WTC11 (cell line): ENCODE measurements around the gene ZSCAN4. TPM values are rescaled to one million over a fixed set of nuclear protein-coding genes. Genes with fewer than 3 reads are reported as not detected.

Experiments
- ATAC-seq: fragments of 200-7000 bp; cut with Tn5 transposase; 2 replicates; pipeline ENCODE4 v1.10.0; 2021; ENCODE audit warnings: mild to moderate bottlenecking, moderate library complexity
- CTCF ChIA-PET: fragments of 300-600 bp; sonication (Branson Sonifier 250); formaldehyde crosslinking; loops from one replicate; lab custom pipeline; 2021; ENCODE audit warnings: antibody characterized with exemption; lab: Charles Lee
- POLR2A ChIA-PET: fragments of 350-600 bp; sonication (Branson Sonifier 250); formaldehyde crosslinking; loops from one replicate; lab custom pipeline; 2021; ENCODE audit warnings: antibody characterized with exemption; lab: Charles Lee
- DNase-seq: peaks from one replicate; pipeline ENCODE4 v3.0.0; 2021; ENCODE audit warnings: low spot score
- H3K27ac Mint-ChIP-seq: 2 replicates; pipeline ENCODE4 v1.8.0; 2021; ENCODE audit warnings: mixed read lengths
- H3K27me3 Mint-ChIP-seq: 2 replicates; pipeline ENCODE4 v1.8.0; 2021; ENCODE audit warnings: low read depth, mild to moderate bottlenecking, moderate library complexity, mixed read lengths
- H3K36me3 Mint-ChIP-seq: 2 replicates; pipeline ENCODE4 v1.8.0; 2021; ENCODE audit warnings: mixed read lengths
- H3K4me1 Mint-ChIP-seq: 2 replicates; pipeline ENCODE4 v1.8.0; 2022; ENCODE audit warnings: mixed read lengths
- H3K4me3 Mint-ChIP-seq: 2 replicates; pipeline ENCODE4 v1.8.0; 2021; ENCODE audit warnings: mild to moderate bottlenecking, moderate library complexity, mixed read lengths
- H3K9me3 Mint-ChIP-seq: 2 replicates; pipeline ENCODE4 v1.8.0; 2021; ENCODE audit warnings: mixed read lengths
- CREM ChIP-seq: sonication (generic); formaldehyde crosslinking; IDR thresholded peaks from 2 replicates; pipeline ENCODE4 v1.8.1; 2022; ENCODE audit warnings: mild to moderate bottlenecking, missing genetic modification reagents, moderate library complexity
- ELF4 ChIP-seq: sonication (generic); formaldehyde crosslinking; IDR thresholded peaks from 2 replicates; pipeline ENCODE4 v1.8.1; 2022; ENCODE audit warnings: low read depth, mild to moderate bottlenecking, moderate library complexity, missing genetic modification reagents
- GTF2I ChIP-seq: fragments of 250-450 bp; sonication (Bioruptor Pico); conservative IDR thresholded peaks from 2 replicates; pipeline ENCODE4 v1.4.0; 2021; ENCODE audit warnings: mild to moderate bottlenecking
- IRF2 ChIP-seq: sonication (generic); formaldehyde crosslinking; IDR thresholded peaks from 2 replicates; pipeline ENCODE4 v1.8.0; 2022; ENCODE audit warnings: low read depth, missing genetic modification reagents, borderline replicate concordance
- JAZF1 ChIP-seq: fragments of 250-450 bp; sonication (Bioruptor Pico); IDR thresholded peaks from 2 replicates; pipeline ENCODE4 v1.9.0; 2021; ENCODE audit warnings: moderate library complexity, mild to moderate bottlenecking, inconsistent platforms
- MXD4 ChIP-seq: fragments of 250-450 bp; sonication (Bioruptor Pico); IDR thresholded peaks from 2 replicates; pipeline ENCODE4 v1.8.0; 2021; ENCODE audit warnings: mild to moderate bottlenecking, moderate library complexity, borderline replicate concordance
- TEAD4 ChIP-seq: sonication (generic); formaldehyde crosslinking; IDR thresholded peaks from 2 replicates; pipeline ENCODE4 v1.8.0; 2022; ENCODE audit warnings: mild to moderate bottlenecking, missing genetic modification reagents
- ZNF121 ChIP-seq: sonication (generic); formaldehyde crosslinking; IDR thresholded peaks from 2 replicates; pipeline ENCODE4 v1.8.0; 2023; ENCODE audit warnings: missing genetic modification reagents
- ZNF416 ChIP-seq: fragments of 250-450 bp; sonication (Bioruptor Pico); IDR thresholded peaks from 2 replicates; pipeline ENCODE4 v1.9.0; 2021; ENCODE audit warnings: mild to moderate bottlenecking, inconsistent platforms
- ZNF423 ChIP-seq: fragments of 250-450 bp; sonication (Bioruptor Pico); IDR thresholded peaks from 2 replicates; pipeline ENCODE4 v2.1.2; 2022; ENCODE audit warnings: mild to moderate bottlenecking, moderate library complexity
- total RNA-seq: library from RNA; stranded (reverse); gene quantifications from 3 replicates; pipeline ENCODE4 v1.2.3, GENCODE V29; 2021
- TF ChIP-seq, protein P1 (sequence below): sonication (generic); formaldehyde crosslinking; IDR thresholded peaks from 2 replicates; pipeline ENCODE4 v1.8.0; 2022; ENCODE audit warnings: mild to moderate bottlenecking, missing genetic modification reagents
- TF ChIP-seq, protein P2 (sequence below): fragments of 250-450 bp; sonication (Bioruptor Pico); IDR thresholded peaks from 2 replicates; pipeline ENCODE4 v1.8.0; 2021; ENCODE audit warnings: mild to moderate bottlenecking
- TF ChIP-seq, protein P3 (sequence below): sonication (generic); formaldehyde crosslinking; IDR thresholded peaks from 2 replicates; pipeline ENCODE4 v1.8.1; 2023; ENCODE audit warnings: mild to moderate bottlenecking, missing genetic modification reagents, moderate library complexity
- TF ChIP-seq, protein P4 (sequence below): fragments of 250-450 bp; sonication (Bioruptor Pico); conservative IDR thresholded peaks from 2 replicates; pipeline ENCODE4 v1.9.0; 2021; ENCODE audit warnings: mild to moderate bottlenecking
- TF ChIP-seq, protein P5 (sequence below): fragments of 250-450 bp; sonication (Bioruptor Pico); IDR thresholded peaks from 2 replicates; pipeline ENCODE4 v1.9.0; 2021; ENCODE audit warnings: mild to moderate bottlenecking, borderline replicate concordance
- TF ChIP-seq, protein P6 (sequence below): fragments of 250-450 bp; sonication (Bioruptor Pico); IDR thresholded peaks from 2 replicates; pipeline ENCODE4 v1.9.0; 2021; ENCODE audit warnings: mild to moderate bottlenecking
- TF ChIP-seq, protein P7 (sequence below): sonication (generic); formaldehyde crosslinking; IDR thresholded peaks from 2 replicates; pipeline ENCODE4 v1.8.0; 2023; ENCODE audit warnings: missing genetic modification reagents
- TF ChIP-seq, protein P8 (sequence below): fragments of 200-600 bp; IDR thresholded peaks from 2 replicates; pipeline ENCODE4 v1.8.0; 2022; ENCODE audit warnings: antibody characterized with exemption

The ZSCAN4 gene
- total RNA-seq, 1 experiment from 2014 or later = 0.13 TPM

DNA sequence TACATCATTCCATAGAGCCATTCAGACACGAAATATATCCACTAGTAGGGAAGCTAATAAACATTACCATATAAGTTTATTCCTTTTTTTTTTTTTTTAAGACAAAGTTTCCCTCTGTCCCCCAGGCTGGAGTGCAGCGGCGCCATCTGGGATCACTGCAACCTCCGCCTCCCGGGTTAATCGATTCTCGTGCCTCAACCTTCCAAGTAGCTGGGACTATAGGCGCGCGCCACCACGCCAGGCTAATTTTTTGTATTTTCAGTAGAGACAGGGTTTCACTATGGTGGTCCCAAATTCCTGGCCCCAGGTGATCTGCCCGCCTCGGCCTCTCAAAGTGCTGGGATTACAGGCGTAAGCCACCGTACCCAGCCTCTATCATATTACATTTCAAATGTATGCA, 40.9 kb downstream of the ZSCAN4 start:
- Mint-ChIP-seq H3K4me3 (peak overlapping the region; percentile 100), H3K27me3 (0 out of 2 replicates have a peak, but pooled peaks cover 6% of the 10 kb centered on the region), H3K27ac (no peak overlapping the region), H3K9me3 (no peaks in the 10 kb centered on the region), H3K4me1 (peaks cover 30% of the 10 kb centered on the region), H3K36me3 (peaks cover 20% of the 10 kb centered on the region)
- TF ChIP-seq JAZF1 (no peak), ELF4 (CRISPR knock-in tag) (no peak), MXD4 (no peak), ZNF423 (no peak), ZNF416 (no peak), GTF2I (CRISPR knock-in tag) (no peak)
- TF ChIP-seq, protein P1, sequence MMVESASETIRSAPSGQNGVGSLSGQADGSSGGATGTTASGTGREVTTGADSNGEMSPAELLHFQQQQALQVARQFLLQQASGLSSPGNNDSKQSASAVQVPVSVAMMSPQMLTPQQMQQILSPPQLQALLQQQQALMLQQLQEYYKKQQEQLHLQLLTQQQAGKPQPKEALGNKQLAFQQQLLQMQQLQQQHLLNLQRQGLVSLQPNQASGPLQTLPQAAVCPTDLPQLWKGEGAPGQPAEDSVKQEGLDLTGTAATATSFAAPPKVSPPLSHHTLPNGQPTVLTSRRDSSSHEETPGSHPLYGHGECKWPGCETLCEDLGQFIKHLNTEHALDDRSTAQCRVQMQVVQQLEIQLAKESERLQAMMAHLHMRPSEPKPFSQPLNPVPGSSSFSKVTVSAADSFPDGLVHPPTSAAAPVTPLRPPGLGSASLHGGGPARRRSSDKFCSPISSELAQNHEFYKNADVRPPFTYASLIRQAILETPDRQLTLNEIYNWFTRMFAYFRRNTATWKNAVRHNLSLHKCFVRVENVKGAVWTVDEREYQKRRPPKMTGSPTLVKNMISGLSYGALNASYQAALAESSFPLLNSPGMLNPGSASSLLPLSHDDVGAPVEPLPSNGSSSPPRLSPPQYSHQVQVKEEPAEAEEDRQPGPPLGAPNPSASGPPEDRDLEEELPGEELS (CRISPR knock-in tag) = no peak
- TF ChIP-seq, protein P2, sequence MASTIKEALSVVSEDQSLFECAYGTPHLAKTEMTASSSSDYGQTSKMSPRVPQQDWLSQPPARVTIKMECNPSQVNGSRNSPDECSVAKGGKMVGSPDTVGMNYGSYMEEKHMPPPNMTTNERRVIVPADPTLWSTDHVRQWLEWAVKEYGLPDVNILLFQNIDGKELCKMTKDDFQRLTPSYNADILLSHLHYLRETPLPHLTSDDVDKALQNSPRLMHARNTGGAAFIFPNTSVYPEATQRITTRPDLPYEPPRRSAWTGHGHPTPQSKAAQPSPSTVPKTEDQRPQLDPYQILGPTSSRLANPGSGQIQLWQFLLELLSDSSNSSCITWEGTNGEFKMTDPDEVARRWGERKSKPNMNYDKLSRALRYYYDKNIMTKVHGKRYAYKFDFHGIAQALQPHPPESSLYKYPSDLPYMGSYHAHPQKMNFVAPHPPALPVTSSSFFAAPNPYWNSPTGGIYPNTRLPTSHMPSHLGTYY = no peak
- TF ChIP-seq, protein P3, sequence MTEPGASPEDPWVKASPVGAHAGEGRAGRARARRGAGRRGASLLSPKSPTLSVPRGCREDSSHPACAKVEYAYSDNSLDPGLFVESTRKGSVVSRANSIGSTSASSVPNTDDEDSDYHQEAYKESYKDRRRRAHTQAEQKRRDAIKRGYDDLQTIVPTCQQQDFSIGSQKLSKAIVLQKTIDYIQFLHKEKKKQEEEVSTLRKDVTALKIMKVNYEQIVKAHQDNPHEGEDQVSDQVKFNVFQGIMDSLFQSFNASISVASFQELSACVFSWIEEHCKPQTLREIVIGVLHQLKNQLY = no peak
- TF ChIP-seq, protein P4, sequence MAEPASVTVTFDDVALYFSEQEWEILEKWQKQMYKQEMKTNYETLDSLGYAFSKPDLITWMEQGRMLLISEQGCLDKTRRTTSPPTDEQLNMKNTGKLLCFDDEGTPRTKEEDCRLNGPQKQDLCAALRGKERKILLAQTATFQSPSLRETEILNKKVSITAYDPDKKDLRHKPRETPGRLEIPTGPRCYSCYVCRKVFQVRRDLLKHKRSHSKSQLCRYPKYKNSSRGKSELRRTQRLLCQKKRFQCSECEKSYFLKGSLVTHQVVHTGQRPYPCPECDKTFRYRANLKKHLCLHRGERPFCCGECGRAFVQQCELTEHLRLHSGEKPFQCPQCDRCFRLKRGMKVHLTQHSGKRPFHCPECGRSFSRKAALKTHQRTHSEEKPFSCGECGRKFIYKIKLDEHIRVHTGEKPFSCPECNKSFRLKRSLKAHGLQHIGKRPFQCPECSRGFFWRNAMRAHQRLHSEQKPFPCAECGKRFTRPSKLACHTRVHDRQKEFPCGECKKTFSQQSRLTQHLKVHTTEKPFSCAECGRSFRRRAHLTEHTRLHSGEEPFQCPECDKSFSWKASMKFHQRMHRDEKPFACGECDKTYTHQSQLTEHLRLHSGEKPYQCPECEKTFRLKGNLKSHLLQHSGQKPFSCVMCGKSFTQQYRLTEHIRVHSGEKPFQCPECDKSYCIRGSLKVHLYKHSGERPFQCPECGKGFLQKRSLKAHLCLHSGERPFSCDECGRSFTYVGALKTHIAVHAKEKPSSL (CRISPR knock-in tag) = no peak
- TF ChIP-seq, protein P5, sequence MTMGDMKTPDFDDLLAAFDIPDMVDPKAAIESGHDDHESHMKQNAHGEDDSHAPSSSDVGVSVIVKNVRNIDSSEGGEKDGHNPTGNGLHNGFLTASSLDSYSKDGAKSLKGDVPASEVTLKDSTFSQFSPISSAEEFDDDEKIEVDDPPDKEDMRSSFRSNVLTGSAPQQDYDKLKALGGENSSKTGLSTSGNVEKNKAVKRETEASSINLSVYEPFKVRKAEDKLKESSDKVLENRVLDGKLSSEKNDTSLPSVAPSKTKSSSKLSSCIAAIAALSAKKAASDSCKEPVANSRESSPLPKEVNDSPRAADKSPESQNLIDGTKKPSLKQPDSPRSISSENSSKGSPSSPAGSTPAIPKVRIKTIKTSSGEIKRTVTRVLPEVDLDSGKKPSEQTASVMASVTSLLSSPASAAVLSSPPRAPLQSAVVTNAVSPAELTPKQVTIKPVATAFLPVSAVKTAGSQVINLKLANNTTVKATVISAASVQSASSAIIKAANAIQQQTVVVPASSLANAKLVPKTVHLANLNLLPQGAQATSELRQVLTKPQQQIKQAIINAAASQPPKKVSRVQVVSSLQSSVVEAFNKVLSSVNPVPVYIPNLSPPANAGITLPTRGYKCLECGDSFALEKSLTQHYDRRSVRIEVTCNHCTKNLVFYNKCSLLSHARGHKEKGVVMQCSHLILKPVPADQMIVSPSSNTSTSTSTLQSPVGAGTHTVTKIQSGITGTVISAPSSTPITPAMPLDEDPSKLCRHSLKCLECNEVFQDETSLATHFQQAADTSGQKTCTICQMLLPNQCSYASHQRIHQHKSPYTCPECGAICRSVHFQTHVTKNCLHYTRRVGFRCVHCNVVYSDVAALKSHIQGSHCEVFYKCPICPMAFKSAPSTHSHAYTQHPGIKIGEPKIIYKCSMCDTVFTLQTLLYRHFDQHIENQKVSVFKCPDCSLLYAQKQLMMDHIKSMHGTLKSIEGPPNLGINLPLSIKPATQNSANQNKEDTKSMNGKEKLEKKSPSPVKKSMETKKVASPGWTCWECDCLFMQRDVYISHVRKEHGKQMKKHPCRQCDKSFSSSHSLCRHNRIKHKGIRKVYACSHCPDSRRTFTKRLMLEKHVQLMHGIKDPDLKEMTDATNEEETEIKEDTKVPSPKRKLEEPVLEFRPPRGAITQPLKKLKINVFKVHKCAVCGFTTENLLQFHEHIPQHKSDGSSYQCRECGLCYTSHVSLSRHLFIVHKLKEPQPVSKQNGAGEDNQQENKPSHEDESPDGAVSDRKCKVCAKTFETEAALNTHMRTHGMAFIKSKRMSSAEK (CRISPR knock-in tag) = no peak
- TF ChIP-seq, protein P6, sequence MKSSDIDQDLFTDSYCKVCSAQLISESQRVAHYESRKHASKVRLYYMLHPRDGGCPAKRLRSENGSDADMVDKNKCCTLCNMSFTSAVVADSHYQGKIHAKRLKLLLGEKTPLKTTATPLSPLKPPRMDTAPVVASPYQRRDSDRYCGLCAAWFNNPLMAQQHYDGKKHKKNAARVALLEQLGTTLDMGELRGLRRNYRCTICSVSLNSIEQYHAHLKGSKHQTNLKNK (CRISPR knock-in tag) = no peak
- ATAC-seq (peak; percentile 14), DNase-seq (no peak)
- ChIA-PET CTCF (interaction anchor here (0.6 to 2.1 kb wide), 17 partner anchors 8 to 865 kb away, joined by 3 to 22 read pairs (median 6); partner anchors contain the start of genes ZNF134, ZNF211, ZNF419 and ZNF551), POLR2A (interaction anchor here (0.6 to 1.8 kb wide), 16 partner anchors 13 to 298 kb away, joined by 3 to 14 read pairs (median 4); partner anchors contain the start of genes ZNF134, ZNF17, ZNF211 and ZNF417)

DNA sequence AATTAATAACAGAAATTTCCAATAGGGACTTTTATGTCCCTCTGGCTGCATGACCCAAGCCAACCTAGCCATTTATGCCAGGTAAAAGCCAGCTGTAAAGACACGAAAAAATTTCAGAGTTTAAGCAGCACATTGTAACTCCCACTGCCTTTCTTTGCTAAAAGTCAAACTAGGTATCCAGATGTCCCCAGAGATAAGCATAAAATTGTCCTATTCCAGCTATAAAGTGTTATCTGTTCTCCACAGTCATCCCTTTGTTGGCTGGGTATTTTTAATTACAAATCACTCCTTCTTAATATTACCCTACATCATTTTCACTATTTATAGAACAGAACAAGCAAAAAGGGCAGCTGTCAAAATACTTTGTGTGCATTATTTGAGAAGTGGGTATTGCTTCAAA, 43.5 kb downstream of the ZSCAN4 start:
- DNase-seq (no peak), ATAC-seq (no peak)
- ChIA-PET POLR2A (no interaction called here), CTCF (interaction anchor here (0.7 kb wide), 1 partner anchor 223 kb away, joined by 4 read pairs; no protein-coding TSS in a partner anchor)
- Mint-ChIP-seq H3K4me3 (no peak overlapping the region), H3K9me3 (no peaks in the 10 kb centered on the region), H3K36me3 (peaks cover 7% of the 10 kb centered on the region), H3K4me1 (peaks cover 18% of the 10 kb centered on the region), H3K27me3 (peaks cover 12% of the 10 kb centered on the region; the same call in 1 of the 2 replicates), H3K27ac (no peak overlapping the region)
- TF ChIP-seq, protein P7, sequence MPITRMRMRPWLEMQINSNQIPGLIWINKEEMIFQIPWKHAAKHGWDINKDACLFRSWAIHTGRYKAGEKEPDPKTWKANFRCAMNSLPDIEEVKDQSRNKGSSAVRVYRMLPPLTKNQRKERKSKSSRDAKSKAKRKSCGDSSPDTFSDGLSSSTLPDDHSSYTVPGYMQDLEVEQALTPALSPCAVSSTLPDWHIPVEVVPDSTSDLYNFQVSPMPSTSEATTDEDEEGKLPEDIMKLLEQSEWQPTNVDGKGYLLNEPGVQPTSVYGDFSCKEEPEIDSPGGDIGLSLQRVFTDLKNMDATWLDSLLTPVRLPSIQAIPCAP (CRISPR knock-in tag) = no peak
- TF ChIP-seq ELF4 (CRISPR knock-in tag) = no peak
- no peak for TF ChIP-seq GTF2I (CRISPR knock-in tag)
- TF ChIP-seq, protein P8, sequence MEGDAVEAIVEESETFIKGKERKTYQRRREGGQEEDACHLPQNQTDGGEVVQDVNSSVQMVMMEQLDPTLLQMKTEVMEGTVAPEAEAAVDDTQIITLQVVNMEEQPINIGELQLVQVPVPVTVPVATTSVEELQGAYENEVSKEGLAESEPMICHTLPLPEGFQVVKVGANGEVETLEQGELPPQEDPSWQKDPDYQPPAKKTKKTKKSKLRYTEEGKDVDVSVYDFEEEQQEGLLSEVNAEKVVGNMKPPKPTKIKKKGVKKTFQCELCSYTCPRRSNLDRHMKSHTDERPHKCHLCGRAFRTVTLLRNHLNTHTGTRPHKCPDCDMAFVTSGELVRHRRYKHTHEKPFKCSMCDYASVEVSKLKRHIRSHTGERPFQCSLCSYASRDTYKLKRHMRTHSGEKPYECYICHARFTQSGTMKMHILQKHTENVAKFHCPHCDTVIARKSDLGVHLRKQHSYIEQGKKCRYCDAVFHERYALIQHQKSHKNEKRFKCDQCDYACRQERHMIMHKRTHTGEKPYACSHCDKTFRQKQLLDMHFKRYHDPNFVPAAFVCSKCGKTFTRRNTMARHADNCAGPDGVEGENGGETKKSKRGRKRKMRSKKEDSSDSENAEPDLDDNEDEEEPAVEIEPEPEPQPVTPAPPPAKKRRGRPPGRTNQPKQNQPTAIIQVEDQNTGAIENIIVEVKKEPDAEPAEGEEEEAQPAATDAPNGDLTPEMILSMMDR = no peak
- no peak for TF ChIP-seq TEAD4 (CRISPR knock-in tag)
- no peak for TF ChIP-seq ZNF121 (CRISPR knock-in tag)
- TF ChIP-seq IRF2 (CRISPR knock-in tag) = no peak
- TF ChIP-seq CREM (CRISPR knock-in tag) = no peak
